ENCODE measurements around the gene DNER.
"Not testable (repeated sequence)": the region's sequence is repeated elsewhere in the genome, so short reads cannot be mapped to it uniquely, and the experiment has no call there.

The DNER gene

DNA sequence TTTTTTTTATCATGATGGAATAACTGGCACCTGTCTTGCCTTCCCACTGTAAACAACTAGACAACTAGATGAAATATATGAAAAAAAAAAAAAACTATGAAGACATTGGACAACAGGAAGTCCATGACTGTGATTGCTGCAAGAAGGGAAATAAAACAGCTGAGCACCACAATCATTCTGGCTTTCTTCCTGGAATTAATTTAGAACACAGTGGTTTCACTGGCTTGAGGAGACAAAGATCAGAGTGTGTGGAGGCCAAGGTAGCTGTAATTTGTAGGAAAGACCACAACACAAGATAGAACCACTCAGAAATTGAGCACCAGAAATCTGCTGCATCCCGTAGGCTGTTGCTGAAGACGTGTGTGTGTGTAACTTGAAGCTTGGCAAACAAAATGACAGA, 322.2 kb downstream of the DNER start:
- DNase-seq = no peak

DNA sequence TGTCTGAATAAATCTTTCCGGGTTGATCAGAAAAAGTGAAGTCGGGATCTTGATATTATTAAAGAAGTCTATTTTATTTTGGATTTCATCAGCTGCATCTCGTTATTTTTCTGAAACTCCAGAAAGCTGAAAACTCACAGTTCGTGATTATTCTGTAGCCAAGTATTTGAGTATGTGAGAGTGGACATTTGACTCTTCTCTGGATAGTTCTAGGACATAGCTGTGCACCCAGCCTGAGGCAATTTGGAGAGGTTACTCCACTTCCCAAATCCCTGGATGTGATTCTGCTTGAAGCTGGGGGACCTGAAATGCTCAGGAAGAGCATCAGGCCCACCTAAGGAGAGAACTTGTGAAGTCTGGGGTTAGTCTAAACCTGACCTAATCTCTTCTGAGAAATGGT, 325.6 kb downstream of the DNER start:
- no peak for DNase-seq

DNA sequence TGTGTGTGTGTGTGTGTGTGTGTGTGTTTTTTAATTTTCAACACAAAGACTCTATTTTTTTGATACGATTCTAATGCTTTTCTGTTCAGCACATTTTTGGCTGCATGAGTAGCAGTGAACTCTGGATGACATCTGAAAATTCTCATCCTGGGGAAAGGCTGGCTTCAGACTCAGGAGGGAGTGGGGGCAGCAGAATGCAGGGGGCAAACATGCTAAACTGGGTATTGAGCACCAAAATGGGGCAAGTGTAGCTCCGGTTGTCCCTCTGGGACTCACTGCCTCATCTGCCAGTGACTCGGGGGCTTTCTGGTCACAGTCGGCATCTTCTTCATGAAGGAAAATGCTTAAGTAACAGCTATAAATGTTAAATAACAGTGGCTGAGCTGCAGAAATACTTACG, 326.5 kb downstream of the DNER start:
- DNase-seq = no peak

DNA sequence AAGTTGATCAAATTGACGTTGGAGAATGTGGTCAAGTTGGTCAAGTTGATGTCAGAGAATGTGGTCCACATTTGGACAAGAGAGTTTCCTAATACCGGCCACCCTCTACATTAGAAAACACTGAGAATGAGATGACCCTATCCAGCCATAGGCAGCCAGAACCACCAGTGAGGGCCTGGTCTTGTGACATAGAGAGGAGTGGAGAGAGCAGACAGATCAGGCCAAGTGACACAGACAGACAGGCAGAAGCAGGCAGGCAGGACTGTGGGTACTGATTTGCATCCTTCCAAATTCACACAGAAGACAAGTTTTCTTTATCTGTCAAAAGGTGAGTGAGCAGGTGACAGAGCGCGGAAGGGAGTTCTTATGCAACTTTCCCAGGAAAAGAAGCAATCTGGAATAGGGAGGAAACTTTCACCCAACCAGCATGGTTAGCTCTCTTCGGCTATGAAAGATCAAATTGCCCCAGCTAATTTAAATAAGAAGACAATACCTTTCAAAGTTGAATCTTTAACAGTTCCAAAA, 334.2 kb downstream of the DNER start:
- DNase-seq = no peak

DNA sequence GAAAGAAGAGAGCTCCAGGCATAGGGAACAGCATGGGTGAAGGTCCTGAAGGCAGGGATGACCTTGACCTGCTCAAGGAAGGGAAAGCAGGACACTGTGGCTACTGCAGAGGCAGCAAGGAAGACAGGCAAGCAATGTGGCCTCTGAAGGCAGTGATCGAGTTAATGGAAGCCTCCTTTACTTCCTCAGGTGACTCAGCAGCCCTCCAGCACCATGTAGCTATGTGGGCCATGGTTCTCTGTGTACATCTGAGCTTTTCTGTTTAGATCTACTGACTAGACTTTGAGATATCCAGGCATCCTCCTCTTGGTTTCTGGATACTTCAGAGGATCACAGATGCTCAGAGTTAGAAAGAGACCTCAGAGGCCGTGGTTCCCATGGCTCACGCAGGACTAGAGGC, 336.0 kb downstream of the DNER start:
- DNase-seq = no peak

DNA sequence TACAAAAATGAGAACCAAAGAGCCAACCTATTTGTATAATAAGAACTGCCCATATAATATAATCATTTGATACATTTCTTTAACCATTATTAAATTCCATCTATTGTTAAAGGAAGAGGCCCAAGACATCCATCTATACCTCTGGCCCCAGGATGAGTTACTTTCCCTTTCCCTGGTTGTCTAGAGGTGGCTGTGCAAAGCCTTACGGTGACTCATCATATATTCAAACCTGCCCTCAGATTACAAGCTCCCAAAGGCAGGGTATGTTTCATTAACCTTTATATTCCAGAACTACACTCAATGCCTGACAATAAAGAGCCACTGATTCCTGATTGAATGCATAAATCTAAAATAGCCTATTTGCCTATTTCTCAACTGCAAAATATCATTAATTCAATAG, 337.5 kb downstream of the DNER start:
- DNase-seq = no peak

DNA sequence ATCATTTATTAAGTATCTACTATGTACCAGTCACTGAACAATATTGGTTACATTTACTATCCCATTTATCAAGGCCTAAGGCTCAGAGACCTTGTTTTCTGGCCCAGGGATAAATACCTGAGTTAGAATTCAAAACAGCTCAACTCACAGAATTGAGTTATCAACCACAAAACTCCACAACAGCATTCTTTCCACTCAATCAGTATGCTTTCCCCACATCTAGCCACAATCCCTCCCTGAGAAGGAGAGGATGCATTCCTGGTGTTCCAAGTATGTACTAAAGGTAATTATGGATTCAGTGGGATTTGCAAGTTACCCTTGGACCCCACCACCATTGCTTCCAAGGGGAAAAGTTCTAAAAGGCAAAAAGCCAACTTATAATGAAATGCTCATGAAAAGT, 339.1 kb downstream of the DNER start:
- no peak for DNase-seq

DNA sequence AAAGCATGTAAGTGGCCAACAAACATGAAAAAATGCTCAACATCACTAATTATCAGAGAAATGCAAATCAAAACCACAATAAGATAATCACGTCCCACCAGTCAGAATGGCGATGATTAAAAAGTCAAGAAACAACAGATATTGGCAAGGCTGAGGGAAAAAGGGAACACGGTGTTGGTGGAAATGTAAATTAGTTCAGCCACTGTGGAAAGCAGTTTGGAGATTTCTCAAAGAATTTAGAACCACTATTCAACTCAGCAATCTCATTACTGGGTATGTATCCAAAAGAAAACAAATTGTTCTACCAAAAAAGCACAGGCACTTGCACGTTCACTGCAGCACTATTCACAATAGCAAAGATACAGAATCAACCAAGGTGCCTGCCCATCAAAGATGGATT, 341.0 kb downstream of the DNER start:
- DNase-seq = not testable (repeated sequence)

DNA sequence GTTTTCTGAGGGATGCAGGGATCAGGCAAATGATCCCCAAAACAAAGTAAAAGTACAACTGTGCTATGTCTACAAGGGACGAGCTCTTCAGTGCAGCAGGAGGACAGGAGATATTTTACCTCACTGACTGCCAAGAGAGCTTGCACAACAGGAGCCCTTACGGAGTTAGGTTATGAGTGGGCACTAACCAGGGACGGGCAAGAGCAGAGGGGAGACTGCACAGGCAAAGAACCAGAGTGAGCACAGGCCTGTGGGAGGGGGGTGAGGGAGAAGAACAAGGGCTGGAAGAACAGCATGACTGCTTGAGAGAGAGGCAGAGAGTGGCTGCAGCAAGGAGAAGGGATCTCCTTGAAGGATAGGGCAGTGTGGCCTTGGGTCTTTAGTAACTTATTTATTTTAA, 342.1 kb downstream of the DNER start:
- no peak for DNase-seq

DNA sequence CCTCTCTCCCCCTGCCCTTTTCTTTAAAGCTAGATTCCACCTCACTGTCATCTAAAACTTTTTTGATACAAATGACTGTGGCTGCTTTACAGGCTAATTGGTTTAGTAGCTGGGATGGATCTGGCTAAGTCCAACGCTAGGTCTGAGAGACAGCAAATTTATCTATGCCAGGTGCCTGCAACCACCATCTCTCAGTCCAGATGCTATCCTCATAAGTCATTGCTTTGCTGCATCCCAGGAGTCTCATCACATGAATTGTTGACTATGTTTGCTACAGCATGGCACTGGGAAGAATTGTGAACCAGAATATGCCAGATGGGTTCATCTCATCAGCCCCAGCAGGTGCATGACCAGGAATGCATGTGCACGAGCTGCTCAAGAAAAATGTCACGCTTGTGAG, 343.3 kb downstream of the DNER start:
- no peak for DNase-seq

DNA sequence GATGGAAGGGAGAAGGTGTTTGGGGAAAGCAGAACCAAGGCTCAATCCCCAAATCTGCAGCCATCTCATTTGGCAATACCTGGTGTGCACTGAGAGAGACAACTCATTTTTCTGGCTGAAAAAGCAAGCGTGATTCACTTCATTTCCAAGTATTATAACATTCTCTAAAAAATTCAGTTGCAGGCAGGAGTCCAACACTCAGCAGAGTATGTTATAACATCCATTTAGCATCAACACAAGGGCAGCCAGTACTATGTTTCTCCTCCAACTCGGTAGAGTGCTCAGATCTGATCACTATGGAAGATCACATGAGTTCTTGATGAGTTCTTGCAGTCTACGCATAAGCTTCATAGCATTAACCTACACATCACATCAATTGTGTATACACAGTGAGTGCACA, 343.8 kb downstream of the DNER start:
- no peak for DNase-seq

DNA sequence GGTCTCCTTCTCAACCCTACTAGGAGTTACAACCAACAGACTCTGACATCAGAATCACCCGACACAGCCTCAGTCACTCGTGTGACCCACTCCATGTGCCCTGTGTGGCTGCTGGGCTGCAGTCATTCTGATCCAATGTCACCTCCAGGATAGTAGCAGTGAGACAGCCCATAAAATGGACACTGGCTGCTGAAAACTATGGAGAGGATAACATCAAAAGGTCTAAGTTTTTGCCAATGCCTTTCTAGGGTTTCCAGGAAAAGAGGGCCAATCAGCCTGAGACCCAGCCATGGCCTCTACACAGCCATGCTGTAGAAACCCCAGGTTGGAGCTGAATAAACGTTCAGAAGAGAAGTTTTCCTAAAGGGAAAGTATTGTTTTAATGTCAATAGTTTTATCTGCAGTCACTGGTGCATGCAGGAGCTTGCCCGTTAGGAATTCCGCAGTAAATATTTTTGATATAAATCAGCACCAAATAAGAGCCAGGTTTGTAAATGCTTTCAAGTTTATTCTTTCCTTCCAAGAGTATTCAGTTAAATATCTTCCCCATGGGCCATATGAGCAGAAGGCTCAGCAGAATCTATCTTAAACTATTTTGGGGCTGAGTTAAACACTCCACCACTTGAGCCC, 351.1 kb downstream of the DNER start:
- no peak for DNase-seq

DNA sequence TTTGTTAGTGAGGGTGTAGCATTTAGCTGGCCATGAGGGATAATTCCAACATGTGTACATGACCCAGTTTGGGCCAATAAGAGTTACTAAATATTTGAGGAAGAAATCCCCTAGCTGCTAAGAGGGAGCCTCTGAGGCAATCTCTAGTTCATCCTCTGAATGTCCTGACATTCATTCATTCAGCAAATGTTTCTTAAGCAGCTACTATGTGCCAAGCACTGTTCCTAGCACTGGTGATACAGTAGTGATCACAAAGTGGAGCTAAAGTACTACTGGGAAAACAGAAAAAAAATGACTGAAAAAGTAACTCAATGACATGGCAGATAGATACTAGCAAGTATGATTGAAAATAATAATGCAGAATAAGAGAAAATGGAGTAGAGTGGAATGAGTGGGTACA, 363.5 kb downstream of the DNER start:
- DNase-seq = no peak

DNA sequence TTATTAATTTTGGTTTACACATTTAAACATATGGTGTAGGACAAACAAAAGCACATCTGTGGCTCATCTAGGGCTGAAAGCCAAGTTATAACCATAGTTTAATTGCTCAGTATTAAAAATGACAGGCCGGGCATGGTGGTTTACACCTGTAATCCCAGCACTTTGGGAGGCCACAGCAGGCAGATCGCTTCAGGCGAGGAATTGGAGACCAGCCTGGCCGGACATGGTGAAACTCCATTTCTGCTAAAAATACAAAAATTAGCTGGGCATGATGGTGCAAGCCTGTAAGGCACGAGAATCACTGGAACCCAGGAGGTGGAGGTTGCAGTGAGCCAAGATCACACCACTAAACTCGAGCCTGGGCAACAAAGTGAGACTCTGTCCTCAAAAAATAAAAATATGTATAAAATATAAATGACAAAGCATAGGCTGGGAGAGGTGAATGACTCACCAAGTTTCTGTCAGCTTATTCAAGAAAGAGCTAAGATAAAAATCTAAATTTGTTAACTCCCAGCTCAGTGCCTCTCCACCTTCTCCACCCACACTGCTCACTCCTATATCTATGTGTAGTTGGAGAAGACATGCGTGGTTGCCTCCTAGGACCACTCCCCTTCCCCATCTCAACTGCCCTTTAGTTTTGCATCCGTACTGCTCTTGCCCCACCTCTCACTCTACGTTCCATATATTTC, 364.1 kb downstream of the DNER start:
- DNase-seq = no peak

DNA sequence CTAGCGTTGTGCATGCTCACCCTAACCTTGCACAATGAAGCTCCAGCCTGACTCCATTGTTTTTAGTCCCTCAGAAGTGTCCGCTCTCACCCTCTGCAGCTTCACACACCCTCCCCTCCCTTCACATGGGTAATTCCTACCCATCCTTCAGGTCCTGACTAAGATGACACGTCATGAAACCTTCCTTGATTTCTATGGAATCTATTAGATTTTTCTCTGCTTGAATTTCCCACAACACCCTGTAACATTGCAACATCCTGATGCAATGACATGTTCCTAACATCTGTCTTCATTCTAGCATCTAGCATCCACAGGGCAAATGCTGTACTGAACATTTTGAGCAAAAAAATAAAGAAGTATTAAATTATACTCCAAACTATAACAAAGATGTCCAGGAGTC, 366.2 kb downstream of the DNER start:
- no peak for DNase-seq

DNA sequence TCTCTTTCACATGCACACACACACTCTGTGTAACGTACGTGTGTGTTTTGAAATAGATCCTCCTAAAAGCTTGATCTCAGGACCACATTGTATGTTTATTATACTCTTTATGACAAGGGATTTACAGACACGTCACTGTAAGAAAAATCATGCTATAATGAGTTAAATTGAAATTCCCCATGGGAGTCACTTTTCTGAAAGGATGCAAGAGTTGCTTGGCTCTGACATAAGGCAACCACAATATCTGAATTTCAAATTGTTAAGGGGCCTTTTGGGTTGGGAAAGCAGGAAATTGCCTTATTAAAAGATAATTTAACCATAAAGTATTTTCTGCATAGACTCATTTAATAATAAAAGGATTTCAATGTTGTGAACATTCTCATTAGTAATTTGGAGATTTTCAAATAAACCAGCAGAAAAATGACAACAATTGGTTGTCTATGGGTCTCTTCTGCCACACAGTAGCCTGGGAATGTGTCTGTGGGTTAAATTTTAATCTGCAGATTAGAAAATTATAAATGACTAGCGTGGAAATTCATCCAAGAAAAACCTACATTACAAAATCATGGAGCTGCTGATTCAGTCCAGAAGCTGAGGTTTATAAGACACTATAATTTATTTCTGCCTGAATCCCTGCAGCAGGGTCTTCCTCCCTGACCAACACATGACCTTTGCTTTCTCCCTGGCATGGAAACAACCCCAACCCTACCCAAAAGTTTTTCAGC, 367.4 kb downstream of the DNER start:
- no peak for DNase-seq

DNA sequence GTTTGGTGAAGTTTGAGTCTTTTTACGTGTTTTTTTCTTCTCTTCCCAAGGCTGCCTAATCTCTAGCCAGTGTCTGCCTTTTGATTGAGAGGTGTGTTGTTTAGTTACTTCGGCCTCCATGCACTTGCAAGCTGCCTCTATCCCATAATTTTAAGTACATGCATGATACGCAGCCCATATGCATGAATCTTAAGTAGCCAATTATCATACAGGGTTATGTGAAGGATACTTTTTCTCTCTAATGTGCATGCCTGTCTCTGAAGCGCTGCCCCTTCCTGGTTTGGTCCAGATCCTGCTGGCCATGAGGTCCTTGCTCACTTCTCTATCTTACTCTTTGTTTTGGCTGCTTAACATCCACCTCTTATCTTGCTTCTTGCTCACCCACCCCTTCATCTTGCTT, 369.4 kb downstream of the DNER start:
- DNase-seq = no peak

DNA sequence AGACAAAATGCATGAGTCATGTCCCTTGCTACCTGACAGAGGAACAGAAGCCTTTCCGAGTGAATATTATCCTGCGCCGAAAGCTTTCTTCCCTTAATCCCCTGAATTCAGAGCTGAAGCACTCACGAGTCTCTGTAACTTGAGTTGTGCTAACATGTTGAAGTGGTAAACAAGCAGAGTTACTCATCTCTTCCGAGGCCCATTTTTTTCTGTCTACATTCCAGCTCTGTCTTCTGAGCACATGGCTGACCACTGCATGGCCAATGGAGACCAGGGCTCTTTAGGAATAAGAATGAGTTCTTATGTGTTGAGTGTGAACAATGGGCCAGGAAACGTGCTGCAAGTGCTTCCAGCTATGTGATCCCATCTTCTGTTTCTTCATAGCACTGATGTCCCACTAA, 370.2 kb downstream of the DNER start:
- DNase-seq = no peak

DNA sequence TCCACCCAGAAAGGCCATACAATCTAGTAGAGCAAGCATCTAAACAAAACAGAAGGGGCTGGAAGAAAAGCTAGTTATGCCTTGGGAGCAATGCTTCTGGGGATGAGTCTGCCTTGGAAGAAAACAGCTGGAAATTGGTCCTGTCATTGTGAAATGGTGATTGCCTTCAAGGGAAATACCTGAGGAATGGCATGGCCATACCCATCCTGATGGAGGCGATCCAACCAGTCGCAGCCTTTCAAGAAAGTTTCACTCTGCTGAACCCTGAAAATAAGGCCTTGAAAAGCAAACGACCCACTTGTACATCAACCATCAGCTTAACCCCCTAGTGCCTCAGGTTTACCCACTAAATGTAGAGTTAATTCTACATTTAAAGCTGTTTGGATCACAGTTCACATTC, 370.7 kb downstream of the DNER start:
- no peak for DNase-seq

DNA sequence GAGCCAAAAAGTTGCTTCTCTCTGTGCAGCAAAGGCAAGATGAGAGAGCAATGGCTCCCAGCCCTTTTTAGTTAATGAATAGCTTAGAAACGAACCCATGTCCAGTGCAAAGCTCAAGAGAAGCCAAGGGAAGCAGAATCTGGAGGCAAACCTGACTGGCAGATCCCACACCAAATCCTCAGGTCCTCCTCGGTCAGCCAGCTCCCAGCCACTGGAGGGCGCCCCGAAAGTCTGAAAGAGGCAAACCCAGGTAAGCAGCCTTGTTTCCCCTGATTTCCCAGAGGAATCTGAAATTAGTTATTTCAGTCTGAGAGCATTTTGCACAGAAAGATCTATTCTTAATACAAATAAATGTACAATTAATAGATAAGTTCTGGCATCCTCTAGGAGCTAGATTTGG, 372.0 kb downstream of the DNER start:
- DNase-seq = no peak

DNA sequence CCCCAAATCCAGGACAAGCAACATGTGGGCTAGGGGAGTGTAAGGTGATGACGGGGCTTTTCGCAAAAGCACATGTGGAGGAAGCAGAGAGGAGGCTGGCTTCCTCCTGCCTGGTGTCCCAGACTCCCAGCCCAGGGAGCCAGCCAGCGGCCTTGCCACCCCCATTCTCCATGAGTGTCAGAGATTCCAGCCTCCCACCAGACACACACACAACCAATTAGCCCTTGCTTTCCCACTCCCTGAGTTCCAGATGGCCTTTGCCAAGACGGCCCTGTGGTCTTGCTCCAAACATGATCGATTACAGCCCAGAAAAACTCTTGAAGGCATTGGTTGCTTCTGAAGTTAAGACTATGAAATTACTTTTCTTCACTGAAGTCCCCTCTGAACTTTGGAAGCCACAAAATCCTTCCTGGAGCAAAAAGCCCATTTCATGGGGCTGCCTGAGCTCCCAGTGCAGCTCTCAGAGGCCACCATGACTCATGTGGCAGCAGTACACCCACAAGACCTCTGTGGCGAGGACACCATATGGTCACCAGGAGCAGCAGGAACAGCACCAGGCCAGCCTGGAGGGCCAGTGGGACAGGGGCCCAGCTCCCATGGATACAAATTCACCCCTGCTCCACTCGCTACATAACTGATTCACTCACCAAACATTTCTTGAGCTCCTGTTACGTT, 374.1 kb downstream of the DNER start:
- DNase-seq = no peak

DNA sequence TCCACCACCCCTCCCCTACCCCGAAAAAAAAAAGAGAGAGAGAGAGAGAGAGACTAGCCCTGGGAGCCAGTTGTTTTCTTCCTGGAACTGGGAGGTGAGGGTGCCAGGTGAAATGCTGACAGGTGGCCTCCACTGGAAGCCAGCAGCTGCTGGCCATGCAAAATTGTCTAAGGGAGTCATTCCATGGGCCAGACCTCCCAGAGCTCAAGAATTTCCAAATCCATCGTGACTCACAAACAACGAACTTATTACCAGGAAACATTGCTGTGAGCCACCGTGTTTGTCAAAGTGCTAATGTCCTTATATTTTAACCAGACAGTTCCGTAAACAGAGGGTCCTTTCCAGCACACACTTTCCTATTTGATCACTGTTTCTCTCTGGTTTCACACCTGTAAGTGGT, 374.7 kb downstream of the DNER start:
- no peak for DNase-seq

DNA sequence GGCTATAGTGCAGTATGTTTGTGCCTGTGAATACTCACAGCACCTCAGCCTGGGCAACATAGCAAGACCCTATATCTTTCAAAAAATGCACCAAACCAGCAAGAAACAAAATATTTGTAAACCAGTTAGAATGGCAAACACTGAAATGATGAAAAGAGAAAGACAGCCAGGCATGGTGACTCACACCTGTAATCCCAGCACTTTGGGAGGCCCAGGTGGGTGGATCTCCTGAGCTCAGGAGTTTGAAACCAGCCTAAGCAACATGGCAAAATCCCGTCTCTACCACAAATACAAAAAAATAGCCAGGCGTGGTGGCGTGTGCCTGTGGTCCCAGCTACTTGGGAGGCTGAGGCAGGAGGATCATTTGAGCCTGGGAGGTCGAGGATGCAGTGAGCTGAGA, 375.2 kb downstream of the DNER start:
- not testable (repeated sequence) for DNase-seq

Data from right kidney (tissue), 1 donor.